GM12892 (cell line): ENCODE results near the gene SPTLC2.

Experiments used
- POLR2A ChIP-seq: IDR thresholded peaks from 2 replicates; pipeline ENCODE4 v1.6.1; 2011; ENCODE audit warnings: low read depth, low read length, control low read depth
- POLR2AphosphoS5 ChIP-seq: IDR thresholded peaks from 2 replicates; pipeline ENCODE4 v1.6.1; 2011; ENCODE audit warnings: low read depth, low read length, control low read depth
- TAF1 ChIP-seq: IDR thresholded peaks from 2 replicates; pipeline ENCODE4 v1.6.1; 2011; ENCODE audit warnings: low read depth, mild to moderate bottlenecking, control low read depth, low read length, borderline replicate concordance

- no peak for TF ChIP-seq POLR2AphosphoS5
- TF ChIP-seq TAF1, result no peak
- no peak for TF ChIP-seq POLR2A
Measured at GRCh38 chr14:77516126-77516525, 100.3 kb downstream of the SPTLC2 start.
